Neural progenitor cell (in vitro differentiated cells): ENCODE data around the gene SSR2. TPM values are rescaled to one million over a fixed set of nuclear protein-coding genes. Genes with fewer than 3 reads are reported as not detected.

Source experiments
- DNase-seq: peaks from one replicate; pipeline ENCODE4 v3.0.0-alpha.2; 2016; ENCODE audit warnings: low spot score
- H2AFZ ChIP-seq: fragments of 200-600 bp; sonication (generic); replicated peaks from 2 replicates; pipeline ENCODE4 v1.6.1; 2016; ENCODE audit warnings: antibody characterized with exemption
- H3F3A ChIP-seq: fragments of 200-600 bp; sonication (generic); 2 replicates; pipeline ENCODE4 v1.6.1; 2016; ENCODE audit warnings: antibody characterized with exemption, low read depth
- H3K27ac ChIP-seq: fragments of 200-600 bp; sonication (generic); 2 replicates; pipeline ENCODE4 v1.5.1; 2016; ENCODE audit warnings: mild to moderate bottlenecking
- H3K27me3 ChIP-seq: fragments of 200-600 bp; sonication (generic); 2 replicates; pipeline ENCODE4 v1.6.1; 2016; ENCODE audit warnings: mild to moderate bottlenecking, moderate library complexity
- H3K36me3 ChIP-seq: fragments of 200-600 bp; sonication (generic); 2 replicates; pipeline ENCODE4 v1.5.1; 2016
- H3K4me1 ChIP-seq: fragments of 200-600 bp; sonication (generic); 2 replicates; pipeline ENCODE4 v1.6.1; 2016; ENCODE audit warnings: mixed run types
- H3K4me2 ChIP-seq: fragments of 200-600 bp; sonication (generic); 2 replicates; pipeline ENCODE4 v1.6.1; 2016
- H3K4me3 ChIP-seq: fragments of 200-600 bp; sonication (generic); 2 replicates; pipeline ENCODE4 v1.5.1; 2016
- H3K79me2 ChIP-seq: fragments of 200-600 bp; sonication (generic); 2 replicates; pipeline ENCODE4 v1.6.1; 2016; ENCODE audit warnings: low read depth
- H3K9ac ChIP-seq: fragments of 200-600 bp; sonication (generic); 2 replicates; pipeline ENCODE4 v1.6.1; 2016
- H3K9me3 ChIP-seq: fragments of 200-600 bp; sonication (generic); 2 replicates; pipeline ENCODE4 v1.5.1; 2016; ENCODE audit warnings: low read depth
- H4K20me1 ChIP-seq: fragments of 200-600 bp; sonication (generic); 2 replicates; pipeline ENCODE4 v1.6.1; 2016; ENCODE audit warnings: low read depth
- H3K27ac Mint-ChIP-seq: 3 replicates; pipeline ENCODE4 v1.8.0; 2021; ENCODE audit warnings: mixed read lengths
- H3K27me3 Mint-ChIP-seq: 2 replicates; pipeline ENCODE4 v1.8.0; 2022; ENCODE audit warnings: low read depth, mild to moderate bottlenecking, inconsistent platforms, moderate library complexity, mixed read lengths; ENCODE audit not compliant: insufficient read depth
- H3K36me3 Mint-ChIP-seq: 3 replicates; pipeline ENCODE4 v1.8.0; 2021; ENCODE audit warnings: mixed read lengths
- H3K4me1 Mint-ChIP-seq: 3 replicates; pipeline ENCODE4 v1.8.0; 2021; ENCODE audit warnings: mixed read lengths
- H3K4me3 Mint-ChIP-seq: 3 replicates; pipeline ENCODE4 v1.8.0; 2021; ENCODE audit warnings: mild to moderate bottlenecking, moderate library complexity, mixed read lengths
- H3K9me3 Mint-ChIP-seq: 3 replicates; pipeline ENCODE4 v1.8.0; 2020; ENCODE audit warnings: mixed read lengths
- EZH2 ChIP-seq: fragments of 200-600 bp; sonication (generic); IDR thresholded peaks from 2 replicates; pipeline ENCODE4 v1.6.1; 2017; ENCODE audit warnings: antibody characterized with exemption, mild to moderate bottlenecking, moderate library complexity
- EZH2phosphoT487 ChIP-seq: fragments of 200-600 bp; sonication (generic); IDR thresholded peaks from 2 replicates; pipeline ENCODE4 v1.6.1; 2017; ENCODE audit warnings: antibody characterized with exemption
- total RNA-seq: library from RNA; depleted of rRNA; stranded (reverse); fragments of >200 nt; gene quantifications from 2 replicates; pipeline ENCODE4 v1.2.3, GENCODE V29; 2015; ENCODE audit warnings: low replicate concordance
- TF ChIP-seq, protein P1 (sequence below): fragments of 200-600 bp; sonication (generic); IDR thresholded peaks from 2 replicates; pipeline ENCODE4 v1.5.1; 2017; ENCODE audit warnings: antibody characterized with exemption, mild to moderate bottlenecking

SSR2 gene
- total RNA-seq, 1 donor from 2014 or later = 293 TPM

DNA sequence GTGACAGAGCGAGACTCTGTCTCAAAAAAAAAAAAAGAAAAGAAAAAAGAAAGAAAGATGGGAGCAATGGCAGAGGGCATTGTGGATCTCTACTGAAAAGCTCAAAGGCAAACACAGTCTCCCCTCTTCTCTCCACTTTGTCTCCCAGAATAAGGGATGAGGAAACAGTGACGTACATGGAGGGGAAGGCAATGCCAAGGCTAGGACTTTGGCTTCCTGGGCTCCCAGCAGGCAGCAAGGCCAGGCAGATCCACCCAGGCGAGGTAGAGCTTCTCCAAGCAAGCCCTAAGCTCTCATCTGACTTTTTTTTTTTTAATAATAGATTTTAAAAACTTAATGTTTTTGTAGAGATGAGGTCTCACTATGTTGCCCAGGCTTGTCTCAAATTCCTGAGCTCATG is 47.0 kb downstream of the SSR2 start:
- Histone ChIP-seq H3K36me3 (no peaks in the 10 kb centered on the region), H3K4me3 (no peak overlapping the region), H3K27ac (no peak overlapping the region), H3K9ac (no peak overlapping the region), H3K27me3 (no peaks in the 10 kb centered on the region), H2AFZ (no peak overlapping the region), H3K4me2 (no peak overlapping the region), H3K79me2 (peaks cover 96% of the 10 kb centered on the region), H3F3A (peaks cover 34% of the 10 kb centered on the region), H4K20me1 (peaks cover 85% of the 10 kb centered on the region), H3K9me3 (no peaks in the 10 kb centered on the region), H3K4me1 (peaks cover 50% of the 10 kb centered on the region)
- Mint-ChIP-seq H3K9me3 (no peaks in the 10 kb centered on the region), H3K27ac (no peak overlapping the region), H3K4me1 (peaks cover 79% of the 10 kb centered on the region), H3K4me3 (peak overlapping the region; percentile 59), H3K36me3 (peaks cover 14% of the 10 kb centered on the region), H3K27me3 (peaks cover 14% of the 10 kb centered on the region)
- DNase-seq = no peak
- TF ChIP-seq EZH2 (no peak), EZH2phosphoT487 (no peak)
- TF ChIP-seq, protein P1, sequence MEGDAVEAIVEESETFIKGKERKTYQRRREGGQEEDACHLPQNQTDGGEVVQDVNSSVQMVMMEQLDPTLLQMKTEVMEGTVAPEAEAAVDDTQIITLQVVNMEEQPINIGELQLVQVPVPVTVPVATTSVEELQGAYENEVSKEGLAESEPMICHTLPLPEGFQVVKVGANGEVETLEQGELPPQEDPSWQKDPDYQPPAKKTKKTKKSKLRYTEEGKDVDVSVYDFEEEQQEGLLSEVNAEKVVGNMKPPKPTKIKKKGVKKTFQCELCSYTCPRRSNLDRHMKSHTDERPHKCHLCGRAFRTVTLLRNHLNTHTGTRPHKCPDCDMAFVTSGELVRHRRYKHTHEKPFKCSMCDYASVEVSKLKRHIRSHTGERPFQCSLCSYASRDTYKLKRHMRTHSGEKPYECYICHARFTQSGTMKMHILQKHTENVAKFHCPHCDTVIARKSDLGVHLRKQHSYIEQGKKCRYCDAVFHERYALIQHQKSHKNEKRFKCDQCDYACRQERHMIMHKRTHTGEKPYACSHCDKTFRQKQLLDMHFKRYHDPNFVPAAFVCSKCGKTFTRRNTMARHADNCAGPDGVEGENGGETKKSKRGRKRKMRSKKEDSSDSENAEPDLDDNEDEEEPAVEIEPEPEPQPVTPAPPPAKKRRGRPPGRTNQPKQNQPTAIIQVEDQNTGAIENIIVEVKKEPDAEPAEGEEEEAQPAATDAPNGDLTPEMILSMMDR = no peak

DNA sequence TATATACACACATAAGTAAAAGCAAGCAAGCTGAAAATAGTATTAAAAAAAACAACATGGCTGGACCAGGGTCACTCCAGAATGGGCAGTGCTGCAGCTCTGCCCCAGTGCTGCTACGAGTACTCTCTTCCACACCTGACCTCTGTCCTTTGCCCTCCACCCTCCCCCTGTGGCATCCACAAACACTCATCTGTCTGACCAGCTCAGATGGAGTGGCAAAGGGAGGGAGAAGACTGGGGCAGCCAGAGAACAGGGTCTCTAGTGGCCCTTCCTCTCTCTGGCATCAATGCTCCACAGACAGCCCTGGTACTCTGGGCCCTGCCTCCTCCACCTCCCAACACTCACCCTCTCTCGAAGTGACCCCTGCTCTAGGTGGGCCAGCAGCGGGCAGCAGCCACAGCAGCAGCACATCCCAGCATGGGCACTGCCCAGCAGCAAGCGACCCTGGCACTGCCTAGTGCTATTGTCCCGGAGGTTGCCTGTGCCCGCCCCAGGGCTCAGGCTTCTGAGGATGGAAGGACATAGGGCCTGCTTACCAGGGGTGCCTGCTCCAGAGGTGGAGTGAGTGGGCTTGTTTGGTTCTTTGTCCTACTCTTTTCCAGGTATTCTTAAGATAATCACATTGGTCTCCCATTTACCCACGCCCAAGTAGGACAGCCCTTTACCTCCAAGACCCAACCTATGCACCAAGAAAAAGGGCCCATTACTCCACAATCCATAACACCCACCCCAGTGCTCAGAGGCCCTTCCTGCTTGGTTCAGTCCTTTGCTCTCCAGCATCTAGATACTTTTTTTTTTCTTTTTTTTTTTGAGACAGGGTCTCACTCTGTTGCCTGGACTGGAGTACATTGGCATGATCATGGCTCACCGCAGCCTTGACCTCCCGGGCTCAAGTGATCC is 48.6 kb downstream of the SSR2 start:
- Histone ChIP-seq H3K9me3 (no peaks in the 10 kb centered on the region), H3K79me2 (peaks cover 100% of the 10 kb centered on the region), H3K4me1 (peaks cover 66% of the 10 kb centered on the region)

DNA sequence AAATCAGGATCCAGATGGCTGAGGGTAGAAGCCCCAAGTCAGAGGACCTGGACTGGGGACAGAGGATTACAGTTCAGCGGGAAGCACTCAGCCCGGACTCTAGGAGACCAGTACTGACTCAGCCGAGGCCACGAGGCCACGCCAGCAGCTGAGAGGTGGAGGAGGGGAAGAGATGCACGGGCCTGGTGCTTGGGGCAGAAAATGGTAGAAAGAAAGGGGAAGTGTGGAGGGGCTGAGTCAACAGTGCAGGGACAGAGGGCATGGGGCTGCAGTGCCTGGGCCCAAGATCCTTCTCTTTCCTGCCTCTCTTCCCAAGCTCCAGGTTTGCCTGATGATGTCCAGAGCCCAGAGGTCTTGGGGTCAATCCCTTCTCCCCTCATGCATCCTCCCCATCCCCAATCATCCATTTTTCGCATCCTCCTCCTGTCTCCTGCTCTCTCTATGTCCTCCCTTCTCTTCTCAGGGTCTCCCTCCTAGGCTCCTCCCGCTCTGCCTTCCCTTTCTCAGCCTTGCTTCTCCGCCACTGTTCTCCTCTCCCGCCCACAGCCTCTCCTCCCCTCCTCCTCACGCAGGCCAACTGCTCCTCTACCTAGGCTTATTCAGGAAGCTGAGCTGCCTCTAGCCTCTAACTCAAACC is 50.1 kb downstream of the SSR2 start:
- TF ChIP-seq EZH2phosphoT487 = no peak
- TF ChIP-seq EZH2 = no peak
- TF ChIP-seq, protein P1 = no peak
- no peaks in the 10 kb centered on the region for H3K36me3 ChIP-seq
- no peaks in the 10 kb centered on the region for H3K27me3 ChIP-seq
- H3K4me3 ChIP-seq = no peak overlapping the region
- no peak overlapping the region for H3K9ac ChIP-seq
- no peaks in the 10 kb centered on the region for H3K9me3 Mint-ChIP-seq
- H3K4me1 ChIP-seq = peaks cover 64% of the 10 kb centered on the region
- H3K27ac ChIP-seq = no peak overlapping the region
- peaks cover 96% of the 10 kb centered on the region for H3K79me2 ChIP-seq
- peak overlapping the region; percentile 53 for H3K27ac Mint-ChIP-seq
- H3K4me1 Mint-ChIP-seq = peaks cover 76% of the 10 kb centered on the region
- DNase-seq = peak; percentile 38
- peak overlapping the region; percentile 54 for H3K4me3 Mint-ChIP-seq
- H3K9me3 ChIP-seq = no peaks in the 10 kb centered on the region
- peaks cover 28% of the 10 kb centered on the region for H3K36me3 Mint-ChIP-seq
- H3K4me2 ChIP-seq = peak overlapping the region; percentile 17
- H2AFZ ChIP-seq = no peak overlapping the region
- peaks cover 12% of the 10 kb centered on the region for H3K27me3 Mint-ChIP-seq
- H4K20me1 ChIP-seq = peaks cover 99% of the 10 kb centered on the region
- H3F3A ChIP-seq = peaks cover 5% of the 10 kb centered on the region

More for the DNA sequence above, 48.6 kb downstream of the SSR2 start:
- Mint-ChIP-seq H3K9me3 (no peaks in the 10 kb centered on the region), H3K27me3 (peaks cover 13% of the 10 kb centered on the region), H3K4me3 (peak overlapping the region; percentile 30), H3K27ac (peak overlapping the region; percentile 50), H3K36me3 (peaks cover 20% of the 10 kb centered on the region), H3K4me1 (peaks cover 89% of the 10 kb centered on the region)
- no peak overlapping the region for H3K9ac ChIP-seq
- H3K36me3 ChIP-seq = no peaks in the 10 kb centered on the region
- peaks cover 99% of the 10 kb centered on the region for H4K20me1 ChIP-seq
- DNase-seq = no peak
- H3K27me3 ChIP-seq = no peaks in the 10 kb centered on the region
- TF ChIP-seq, protein P1 = no peak
- no peak for TF ChIP-seq EZH2phosphoT487
- H2AFZ ChIP-seq = no peak overlapping the region
- H3K27ac ChIP-seq = no peak overlapping the region
- peaks cover 20% of the 10 kb centered on the region for H3F3A ChIP-seq
- H3K4me2 ChIP-seq = peak overlapping the region; percentile 4
- H3K4me3 ChIP-seq = no peak overlapping the region
